Loucy (cell line): ENCODE data around the gene PRND.
A peak's percentile ranks its signal among the peaks of the same experiment; 100 is the strongest.
"Not testable (repeated sequence)": the region's sequence is repeated elsewhere in the genome, so short reads cannot be mapped to it uniquely, and the experiment has no call there.

Source experiments
- H2AFZ ChIP-seq: fragments of 200-600 bp; sonication (generic); 2 replicates; pipeline ENCODE4 v1.6.0; 2016; ENCODE audit warnings: antibody characterized with exemption, mild to moderate bottlenecking, low read length, moderate library complexity
- H3F3A ChIP-seq: fragments of 200-600 bp; 2 replicates; pipeline ENCODE4 v1.6.0; 2016; ENCODE audit warnings: antibody characterized with exemption, low read depth, mild to moderate bottlenecking
- H3K27me3 ChIP-seq: fragments of 200-600 bp; sonication (generic); 2 replicates; pipeline ENCODE4 v1.6.1; 2014; ENCODE audit warnings: low read length, mild to moderate bottlenecking; ENCODE audit not compliant: insufficient read depth, poor library complexity, severe bottlenecking
- H3K36me3 ChIP-seq: fragments of 200-600 bp; sonication (generic); 2 replicates; pipeline ENCODE4 v1.6.1; 2016; ENCODE audit warnings: low read length; ENCODE audit not compliant: insufficient read depth
- H3K4me1 ChIP-seq: fragments of 200-600 bp; sonication (generic); 2 replicates; pipeline ENCODE4 v1.5.1; 2014; ENCODE audit warnings: low read length, mild to moderate bottlenecking; ENCODE audit not compliant: insufficient read depth, poor library complexity, severe bottlenecking
- H3K4me2 ChIP-seq: fragments of 200-600 bp; sonication (generic); 2 replicates; pipeline ENCODE4 v1.6.0; 2014; ENCODE audit warnings: antibody characterized with exemption, low read length, low read depth, mild to moderate bottlenecking; ENCODE audit not compliant: poor library complexity, severe bottlenecking
- H3K4me3 ChIP-seq: fragments of 200-600 bp; sonication (generic); 2 replicates; pipeline ENCODE4 v1.5.1; 2014; ENCODE audit warnings: low read length, mild to moderate bottlenecking, mixed read lengths; ENCODE audit not compliant: poor library complexity, severe bottlenecking
- H3K79me2 ChIP-seq: fragments of 200-600 bp; sonication (generic); 2 replicates; pipeline ENCODE4 v1.6.1; 2014; ENCODE audit warnings: low read length; ENCODE audit not compliant: insufficient read depth
- H3K9ac ChIP-seq: fragments of 200-600 bp; sonication (generic); 2 replicates; pipeline ENCODE4 v1.6.0; 2014; ENCODE audit warnings: mild to moderate bottlenecking, low read depth, low read length, moderate library complexity; ENCODE audit not compliant: poor library complexity, severe bottlenecking
- H3K9me2 ChIP-seq: fragments of 200-600 bp; sonication (generic); replicated peaks from 2 replicates; pipeline ENCODE4 v1.6.1; 2016; ENCODE audit warnings: low read depth, low read length, mixed read lengths
- H3K9me3 ChIP-seq: fragments of 200-600 bp; sonication (generic); 2 replicates; pipeline ENCODE4 v1.6.1; 2014; ENCODE audit warnings: mild to moderate bottlenecking, antibody characterized with exemption, low read length, low read depth; ENCODE audit not compliant: insufficient read depth
- H4K20me1 ChIP-seq: fragments of 200-600 bp; sonication (generic); 2 replicates; pipeline ENCODE4 v1.6.0; 2014; ENCODE audit warnings: antibody characterized with exemption, low read length, mild to moderate bottlenecking; ENCODE audit not compliant: insufficient read depth, poor library complexity, severe bottlenecking
- CTCF ChIP-seq: fragments of 200-600 bp; sonication (generic); conservative IDR thresholded peaks from 2 replicates; pipeline ENCODE4 v1.5.1; 2014; ENCODE audit warnings: mild to moderate bottlenecking, antibody characterized with exemption, low read length
- EZH2phosphoT487 ChIP-seq: fragments of 200-600 bp; IDR thresholded peaks from 2 replicates; pipeline ENCODE4 v1.6.1; 2018; ENCODE audit warnings: antibody characterized with exemption, mild to moderate bottlenecking, moderate library complexity, borderline replicate concordance

Gene PRND

GRCh38 chr20:4759100-4759884, 37.6 kb downstream of the PRND start:
- not testable (repeated sequence) for H3K36me3 ChIP-seq, H3K9me2 ChIP-seq, H3K4me3 ChIP-seq, H4K20me1 ChIP-seq, H3K79me2 ChIP-seq, H3K9ac ChIP-seq, H3F3A ChIP-seq, H3K27me3 ChIP-seq, H3K4me1 ChIP-seq, H3K9me3 ChIP-seq
- H3K4me2 ChIP-seq, result peak overlapping the region; percentile 12
- peak overlapping the region; percentile 97; the same call in 1 of the 2 replicates for H2AFZ ChIP-seq
- peak; percentile 72 for TF ChIP-seq CTCF

- Histone ChIP-seq H3K36me3 (no peaks in the 10 kb centered on the region), H2AFZ (no peak overlapping the region), H3K9me2 (no peaks in the 10 kb centered on the region), H4K20me1 (no peaks in the 10 kb centered on the region), H3K79me2 (no peaks in the 10 kb centered on the region), H3K9ac (no peak overlapping the region), H3K4me2 (no peak overlapping the region), H3K9me3 (no peaks in the 10 kb centered on the region), H3K4me1 (peaks cover 5% of the 10 kb centered on the region), H3K27me3 (no peaks in the 10 kb centered on the region), H3K4me3 (no peak overlapping the region), H3F3A (no peaks in the 10 kb centered on the region)
- TF ChIP-seq CTCF (no peak), EZH2phosphoT487 (no peak)
These were observed 41.6 kb downstream of the PRND start for GRCh38 chr20:4763261-4763660.

GRCh38 chr20:4763723-4764510, 42.2 kb downstream of the PRND start:
- Histone ChIP-seq H3F3A (no peaks in the 10 kb centered on the region), H4K20me1 (no peaks in the 10 kb centered on the region), H3K4me3 (no peak overlapping the region), H3K79me2 (no peaks in the 10 kb centered on the region), H3K9ac (no peak overlapping the region), H3K9me3 (no peaks in the 10 kb centered on the region), H3K27me3 (no peaks in the 10 kb centered on the region), H2AFZ (no peak overlapping the region), H3K4me1 (peaks cover 5% of the 10 kb centered on the region), H3K4me2 (no peak overlapping the region), H3K36me3 (no peaks in the 10 kb centered on the region), H3K9me2 (no peaks in the 10 kb centered on the region)
- TF ChIP-seq EZH2phosphoT487 (no peak), CTCF (no peak)
